GM23248 (cell line): ENCODE data around the gene LMO4.

ENCODE experiments used
- EZH2 ChIP-seq: fragments of 200-600 bp; sonication (generic); IDR thresholded peaks from 2 replicates; pipeline ENCODE4 v1.6.1; 2018; ENCODE audit warnings: antibody characterized with exemption, mild to moderate bottlenecking; ENCODE audit not compliant: insufficient read depth, poor library complexity, severe bottlenecking
- EZH2phosphoT487 ChIP-seq: fragments of 200-600 bp; sonication (generic); IDR thresholded peaks from 2 replicates; pipeline ENCODE4 v1.6.1; 2018; ENCODE audit warnings: antibody characterized with exemption, moderate library complexity, mild to moderate bottlenecking, low read depth; ENCODE audit not compliant: insufficient read depth

- TF ChIP-seq EZH2phosphoT487 = no peak
- no peak for TF ChIP-seq EZH2
Observed at GRCh38 chr1:87307306-87307705, 21.4 kb upstream of the LMO4 start.
